Common myeloid progenitor, CD34-positive (primary cell): Measurements from ENCODE around the gene PMM1.

ENCODE experiments used
- CTCF ChIA-PET: fragments of 350-600 bp; sonication (Branson Sonifier 250); formaldehyde crosslinking; loops from one replicate; lab custom pipeline; 2021; ENCODE audit warnings: antibody characterized with exemption; lab: Charles Lee
- POLR2A ChIA-PET: fragments of 350-600 bp; sonication (Branson Sonifier 250); formaldehyde crosslinking; loops from one replicate; lab custom pipeline; 2021; ENCODE audit warnings: antibody characterized with exemption; lab: Charles Lee
- DNase-seq, 3 donors: peaks; one replicate each; pipeline versions ENCODE4 v3.0.0 to v3.0.0-alpha.2; 2013
- H3K27ac ChIP-seq, 2 experiments: 1 replicate in 1 of 2; 2 replicates in 1 of 2; pipeline ENCODE4 v1.7.0; 2013; ENCODE audit warnings: inconsistent platforms in 2 of 2, low read length in 2 of 2, mild to moderate bottlenecking in 2 of 2, low read depth in 1 of 2, moderate library complexity in 1 of 2; ENCODE audit not compliant: severe bottlenecking in 2 of 2, insufficient read depth in 1 of 2, poor library complexity in 1 of 2
- H3K27me3 ChIP-seq, 5 experiments: replicated peaks in 2 of 5; 1 replicate in 3 of 5; 2 replicates in 2 of 5; pipeline versions ENCODE4 v1.6.1 to v1.7.0; 2013; ENCODE audit warnings: low read length in 4 of 5, mild to moderate bottlenecking in 2 of 5, moderate library complexity in 2 of 5, inconsistent platforms in 1 of 5; ENCODE audit not compliant: insufficient read depth in 5 of 5, control insufficient read depth in 4 of 5
- H3K36me3 ChIP-seq, 4 experiments: 1 replicate in 2 of 4; 2 replicates in 2 of 4; pipeline versions ENCODE4 v1.6.1 to v1.7.0; 2013; ENCODE audit warnings: low read length in 3 of 4, control low read depth in 1 of 4, mild to moderate bottlenecking in 1 of 4; ENCODE audit not compliant: control insufficient read depth in 4 of 4, insufficient read depth in 4 of 4
- H3K4me1 ChIP-seq, 4 experiments: 1 replicate in 3 of 4; 2 replicates in 1 of 4; pipeline versions ENCODE4 v1.6.1 to v1.7.1; 2013; ENCODE audit warnings: low read length in 3 of 4, mild to moderate bottlenecking in 3 of 4, control low read depth in 1 of 4, inconsistent platforms in 1 of 4, moderate library complexity in 1 of 4; ENCODE audit not compliant: control insufficient read depth in 4 of 4, insufficient read depth in 4 of 4; ENCODE audit errors: control extremely low read depth in 1 of 4
- H3K4me3 ChIP-seq, 7 experiments: 1 replicate in 4 of 7; 2 replicates in 3 of 7; pipeline versions ENCODE4 v1.5.1 to v1.7.0; 2013; ENCODE audit warnings: mild to moderate bottlenecking in 7 of 7, low read length in 6 of 7, moderate library complexity in 6 of 7, inconsistent platforms in 2 of 7, low read depth in 2 of 7, control low read depth in 1 of 7; ENCODE audit not compliant: insufficient read depth in 4 of 7, control insufficient read depth in 1 of 7; ENCODE audit errors: extremely low read depth in 1 of 7
- H3K9me3 ChIP-seq, 5 experiments: 1 replicate in 4 of 5; 2 replicates in 1 of 5; pipeline versions ENCODE4 v1.6.1 to v1.7.1; 2013; ENCODE audit warnings: low read length in 4 of 5, mild to moderate bottlenecking in 2 of 5, inconsistent platforms in 1 of 5, low read depth in 1 of 5, moderate library complexity in 1 of 5; ENCODE audit not compliant: control insufficient read depth in 4 of 5, insufficient read depth in 2 of 5; ENCODE audit errors: control extremely low read depth in 1 of 5
- WGBS: methylation state at CpG from one replicate; pipeline ENCODE4 v1.1.5; 2013; ENCODE audit not compliant: insufficient coverage; 5-methylcytosine and 5-hydroxymethylcytosine counted together

The PMM1 gene

DNA sequence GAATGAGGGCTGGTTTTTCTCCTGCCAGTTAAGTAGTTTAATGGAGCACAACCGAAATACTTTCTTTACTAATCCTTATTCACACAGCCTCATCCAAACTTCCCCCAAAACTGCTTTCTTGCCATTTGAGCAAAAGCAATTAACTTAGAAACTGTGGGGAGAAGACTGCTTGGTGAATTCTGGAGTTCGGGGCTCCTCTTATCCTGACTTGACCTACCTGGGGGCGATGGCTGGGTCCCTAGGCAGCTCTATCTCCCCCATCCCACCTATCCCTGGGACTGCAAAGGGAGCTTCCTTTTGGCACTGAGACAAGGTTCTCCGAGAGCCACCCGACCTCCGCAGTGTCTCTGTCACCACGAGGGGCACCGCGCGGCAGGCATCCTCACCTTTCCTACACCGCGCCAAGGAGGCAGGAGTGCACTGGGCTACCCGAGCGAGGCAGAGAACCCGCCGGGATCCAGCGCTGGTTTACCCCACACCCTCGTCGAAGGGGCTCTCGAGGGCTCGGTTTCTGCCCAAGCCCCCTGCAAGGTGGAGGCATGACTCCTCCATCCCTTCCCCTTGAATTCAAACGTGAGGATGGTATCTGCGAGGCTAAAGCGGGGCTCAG lies 30.4 kb upstream of the PMM1 start:
- DNase-seq: peak in 1 of 3 donors; percentile 7
- ChIA-PET POLR2A (no interaction called here), CTCF (interaction anchor here (0.6 to 2.1 kb wide), 3 partner anchors 16 to 76 kb away, joined by 3 to 7 read pairs (median 3); partner anchors contain the start of gene POLR3H)
- Histone ChIP-seq H3K27ac (peak overlapping the region in 1 of 2 experiments; percentile 68), H3K4me1 (peaks cover 12 to 27% (median 22%) of the 10 kb centered on the region in 4 experiments), H3K27me3 (peaks cover 0 to 30% (median 7%) of the 10 kb centered on the region in 5 experiments), H3K4me3 (peak overlapping the region; percentile 48 to 98 (median 80)), H3K36me3 (peaks cover 0 to 20% (median 7%) of the 10 kb centered on the region in 4 experiments), H3K9me3 (no peaks in the 10 kb centered on the region)
- WGBS: under 1% methylated on average over 21 of the region's 24 CpGs

DNA sequence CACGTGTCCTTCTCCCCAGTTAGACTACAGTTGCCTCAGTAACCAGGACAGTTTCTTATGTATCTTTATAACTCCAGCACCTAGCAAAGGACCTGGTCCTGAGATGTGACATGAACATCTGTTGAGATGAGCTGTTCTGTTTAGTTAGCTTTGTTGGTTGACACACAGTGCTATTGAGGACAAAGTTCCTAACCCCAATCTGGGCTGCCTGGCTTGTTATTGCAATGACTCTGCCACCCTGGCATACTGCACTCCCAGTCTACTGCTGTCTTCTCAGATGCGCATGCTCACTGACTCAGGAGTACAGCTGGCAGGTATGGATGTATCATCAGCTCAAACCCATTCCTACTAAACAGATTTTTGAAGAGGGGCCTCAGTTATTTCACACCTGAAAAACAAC lies 23.8 kb upstream of the PMM1 start:
- no peak for DNase-seq
- H3K27me3 ChIP-seq: peaks cover 0 to 60% (median 29%) of the 10 kb centered on the region in 5 experiments
- H3K27ac ChIP-seq: no peak overlapping the region
- peaks cover 0 to 3% (median 0%) of the 10 kb centered on the region in 4 experiments for H3K36me3 ChIP-seq
- 100% methylated on average over 1 of the region's 2 CpGs for WGBS
- H3K4me3 ChIP-seq: no peak overlapping the region
- CTCF ChIA-PET: interaction anchor here (1.7 kb wide), 1 partner anchor 16 kb away, joined by 5 read pairs; no protein-coding TSS in a partner anchor
- no peaks in the 10 kb centered on the region for H3K9me3 ChIP-seq
- no peaks in the 10 kb centered on the region for H3K4me1 ChIP-seq
- POLR2A ChIA-PET: no interaction called here

DNA sequence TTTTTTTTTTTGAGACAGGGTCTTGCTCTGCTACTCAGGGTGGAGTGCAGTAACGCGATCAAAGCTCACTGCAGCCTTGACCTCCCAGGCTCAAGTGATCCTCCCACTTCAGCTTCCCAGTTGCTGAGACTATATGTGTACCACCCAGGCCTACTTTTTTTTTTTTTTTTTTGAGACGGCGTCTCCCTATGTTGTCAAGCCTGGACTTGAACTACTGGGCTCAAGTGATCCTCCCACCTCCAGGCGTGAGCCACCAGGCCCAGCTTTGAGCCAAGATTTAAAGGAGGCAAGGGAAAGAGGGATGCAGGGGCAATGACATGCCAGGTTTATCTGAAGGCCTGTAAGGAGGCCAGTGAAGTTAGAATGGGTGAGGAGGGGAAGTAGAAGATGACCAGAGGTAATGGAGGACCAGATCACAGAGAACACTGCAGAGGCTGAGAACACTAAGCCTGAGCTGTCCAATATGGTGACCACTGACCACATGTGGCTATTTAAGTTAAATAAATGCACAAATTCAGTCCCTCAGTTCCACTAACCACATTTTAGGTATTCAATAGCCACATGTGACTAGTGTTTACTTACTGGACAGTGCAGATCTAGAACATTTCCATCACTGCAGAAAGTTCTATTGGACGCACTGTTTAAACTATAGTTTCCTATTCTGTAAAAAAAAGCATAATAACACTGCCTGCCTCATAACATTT lies 23.1 kb upstream of the PMM1 start:
- Histone ChIP-seq H3K36me3 (peaks cover 0 to 2% (median 0%) of the 10 kb centered on the region in 4 experiments), H3K4me1 (no peaks in the 10 kb centered on the region), H3K27ac (no peak overlapping the region), H3K4me3 (no peak overlapping the region), H3K27me3 (peaks cover 0 to 64% (median 31%) of the 10 kb centered on the region in 5 experiments), H3K9me3 (no peaks in the 10 kb centered on the region)
- POLR2A ChIA-PET: interaction anchor here (0.5 kb wide), 1 partner anchor 61 kb away, joined by 3 read pairs; no protein-coding TSS in a partner anchor
- WGBS: 100% methylated on average over 2 of the region's 6 CpGs
- no peak for DNase-seq
- CTCF ChIA-PET: interaction anchor here (0.6 to 1.7 kb wide), 2 partner anchors 15 to 242 kb away, joined by 3 to 5 read pairs; no protein-coding TSS in a partner anchor

DNA sequence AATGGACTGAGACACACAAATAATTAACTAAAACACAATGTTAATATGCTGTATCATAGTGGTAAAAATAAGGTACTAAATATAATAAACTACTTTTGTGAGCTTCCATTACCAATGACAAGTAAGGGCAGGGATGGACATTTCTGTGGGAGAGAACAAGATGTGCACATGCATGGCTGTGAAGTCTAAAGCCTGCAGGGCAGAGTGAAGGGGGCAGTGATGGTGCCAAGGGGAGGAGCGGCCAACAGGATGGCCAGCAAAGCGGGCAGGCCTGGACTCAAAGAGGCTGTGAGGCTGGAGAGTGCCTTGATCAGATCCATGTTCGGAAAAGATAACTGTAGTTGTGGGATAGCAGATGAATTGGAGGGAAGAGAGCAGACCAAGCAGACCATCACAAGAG lies 18.7 kb upstream of the PMM1 start:
- H3K27ac ChIP-seq: no peak overlapping the region
- ChIA-PET POLR2A (no interaction called here), CTCF (interaction anchor here (0.7 to 2.1 kb wide), 4 partner anchors 11 to 32 kb away, joined by 3 to 12 read pairs (median 3); partner anchors contain the start of genes DESI1 and XRCC6)
- H3K4me3 ChIP-seq: no peak overlapping the region
- no peak for DNase-seq
- peaks cover 4 to 23% (median 13%) of the 10 kb centered on the region in 4 experiments for H3K36me3 ChIP-seq
- 95% methylated on average over 3 of the region's 3 CpGs for WGBS
- H3K4me1 ChIP-seq: peaks cover 0 to 1% (median 0%) of the 10 kb centered on the region in 4 experiments
- H3K27me3 ChIP-seq: peaks cover 0 to 79% (median 41%) of the 10 kb centered on the region in 5 experiments
- no peaks in the 10 kb centered on the region for H3K9me3 ChIP-seq

DNA sequence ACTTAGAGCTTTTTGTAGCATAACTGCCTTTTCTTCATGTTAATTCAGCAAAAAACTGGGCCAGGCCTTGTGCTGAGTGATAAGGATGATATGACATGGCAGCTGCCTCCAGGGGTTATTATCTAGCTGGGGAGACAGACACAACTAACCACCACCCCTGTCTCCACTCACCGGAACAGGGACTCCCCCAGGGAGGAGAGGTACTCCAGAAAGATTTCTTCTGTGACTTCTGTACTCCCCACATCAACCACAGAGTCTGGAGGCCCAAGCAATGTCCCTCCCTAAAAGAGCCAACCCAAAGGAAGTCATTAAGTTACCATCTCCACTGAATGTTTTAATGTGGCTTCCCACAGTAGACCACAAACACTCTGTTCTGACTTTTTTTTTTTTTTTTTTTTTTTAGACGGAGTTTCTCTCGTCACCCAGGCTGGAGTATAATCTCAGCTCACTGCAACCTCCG lies 14.3 kb upstream of the PMM1 start:
- Histone ChIP-seq H3K27ac (no peak overlapping the region), H3K9me3 (no peaks in the 10 kb centered on the region), H3K27me3 (peaks cover 0 to 83% (median 47%) of the 10 kb centered on the region in 5 experiments), H3K4me3 (no peak overlapping the region), H3K36me3 (peaks cover 6 to 53% (median 28%) of the 10 kb centered on the region in 4 experiments), H3K4me1 (peaks cover 0 to 1% (median 0%) of the 10 kb centered on the region in 4 experiments)
- POLR2A ChIA-PET: interaction anchor here (0.7 kb wide), 2 partner anchors 15 to 269 kb away, joined by 4 to 6 read pairs; no protein-coding TSS in a partner anchor
- DNase-seq: peak; percentile 78 to 94 (median 93)
- WGBS: 23% methylated on average over 3 of the region's 4 CpGs
- CTCF ChIA-PET: interaction anchor here (0.6 to 2.0 kb wide), 4 partner anchors 16 to 361 kb away, joined by 3 to 5 read pairs (median 4); no protein-coding TSS in a partner anchor

DNA sequence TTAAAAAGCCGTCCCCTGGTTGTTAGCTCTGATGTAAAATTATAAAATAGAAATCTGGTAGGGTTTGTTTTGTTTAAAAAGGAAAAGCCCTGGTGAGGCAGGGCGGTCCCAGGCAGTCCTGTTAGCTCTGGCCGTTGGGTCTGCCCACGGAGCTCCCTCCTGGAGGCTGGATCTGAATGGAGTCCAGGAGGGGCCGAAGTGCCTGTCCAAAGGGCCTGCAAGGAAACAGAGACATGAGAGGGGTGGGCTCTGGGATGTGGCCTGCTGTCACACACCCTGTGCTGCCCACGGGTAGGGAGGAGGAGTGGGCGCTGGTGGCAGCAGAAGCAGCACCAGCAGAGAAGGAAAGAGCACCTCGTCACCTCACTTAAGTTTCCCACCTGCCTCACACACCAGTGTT lies 11.3 kb upstream of the PMM1 start:
- Histone ChIP-seq H3K9me3 (no peaks in the 10 kb centered on the region), H3K27me3 (peaks cover 0 to 84% (median 52%) of the 10 kb centered on the region in 5 experiments), H3K4me3 (no peak overlapping the region), H3K27ac (no peak overlapping the region), H3K4me1 (peaks cover 0 to 1% (median 0%) of the 10 kb centered on the region in 4 experiments), H3K36me3 (peaks cover 4 to 38% (median 23%) of the 10 kb centered on the region in 4 experiments)
- ChIA-PET POLR2A (no interaction called here), CTCF (no interaction called here)
- 100% methylated on average over 4 of the region's 8 CpGs for WGBS
- DNase-seq: no peak
